GM23248 (cell line): ENCODE data around the gene KMT5B. TPM values are rescaled to one million over a fixed set of nuclear protein-coding genes. Genes with fewer than 3 reads are reported as not detected.
A peak's percentile ranks its signal among the peaks of the same experiment; 100 is the strongest.

ENCODE experiments used
- DNase-seq: peaks from one replicate; pipeline ENCODE4 v3.0.0-alpha.2; 2015
- H2AFZ ChIP-seq: fragments of 200-600 bp; sonication (generic); 2 replicates; pipeline ENCODE4 v1.6.1; 2016; ENCODE audit warnings: antibody characterized with exemption
- H3F3A ChIP-seq: fragments of 200-600 bp; sonication (generic); 2 replicates; pipeline ENCODE4 v1.6.1; 2016; ENCODE audit warnings: mild to moderate bottlenecking, antibody characterized with exemption, mixed run types; ENCODE audit not compliant: insufficient read depth
- H3K27ac ChIP-seq: fragments of 200-600 bp; sonication (generic); 2 replicates; pipeline ENCODE4 v1.5.1; 2016; ENCODE audit warnings: mild to moderate bottlenecking
- H3K27me3 ChIP-seq: fragments of 200-600 bp; sonication (generic); replicated peaks from 2 replicates; pipeline ENCODE4 v1.6.1; 2016; ENCODE audit warnings: mild to moderate bottlenecking; ENCODE audit not compliant: insufficient read depth
- H3K36me3 ChIP-seq: fragments of 200-600 bp; sonication (generic); 2 replicates; pipeline ENCODE4 v1.6.1; 2016; ENCODE audit warnings: low read depth, mild to moderate bottlenecking
- H3K4me1 ChIP-seq: fragments of 200-600 bp; sonication (generic); 2 replicates; pipeline ENCODE4 v1.6.1; 2016; ENCODE audit warnings: mild to moderate bottlenecking; ENCODE audit not compliant: insufficient read depth
- H3K4me2 ChIP-seq: fragments of 200-600 bp; sonication (generic); one replicate; pipeline ENCODE4 v1.6.1; 2016; ENCODE audit warnings: mild to moderate bottlenecking; ENCODE audit not compliant: unreplicated experiment
- H3K4me3 ChIP-seq: fragments of 200-600 bp; sonication (generic); 2 replicates; pipeline ENCODE4 v1.5.1; 2016; ENCODE audit warnings: mild to moderate bottlenecking
- H3K79me2 ChIP-seq: fragments of 200-600 bp; sonication (generic); 2 replicates; pipeline ENCODE4 v1.6.1; 2016; ENCODE audit warnings: mild to moderate bottlenecking; ENCODE audit not compliant: insufficient read depth
- H3K9ac ChIP-seq: fragments of 200-600 bp; sonication (generic); 2 replicates; pipeline ENCODE4 v1.6.1; 2016; ENCODE audit warnings: mild to moderate bottlenecking
- H3K9me2 ChIP-seq: fragments of 200-600 bp; sonication (generic); 2 replicates; pipeline ENCODE4 v1.6.1; 2016; ENCODE audit warnings: mixed run types, mild to moderate bottlenecking, moderate library complexity; ENCODE audit not compliant: insufficient read depth
- H3K9me3 ChIP-seq: fragments of 200-600 bp; sonication (generic); one replicate; pipeline ENCODE4 v1.6.1; 2017; ENCODE audit warnings: low read depth
- H4K20me1 ChIP-seq: fragments of 200-600 bp; sonication (generic); 2 replicates; pipeline ENCODE4 v1.6.0; 2016; ENCODE audit not compliant: insufficient read depth
- EZH2 ChIP-seq: fragments of 200-600 bp; sonication (generic); IDR thresholded peaks from 2 replicates; pipeline ENCODE4 v1.6.1; 2018; ENCODE audit warnings: antibody characterized with exemption, mild to moderate bottlenecking; ENCODE audit not compliant: insufficient read depth, poor library complexity, severe bottlenecking
- EZH2phosphoT487 ChIP-seq: fragments of 200-600 bp; sonication (generic); IDR thresholded peaks from 2 replicates; pipeline ENCODE4 v1.6.1; 2018; ENCODE audit warnings: antibody characterized with exemption, moderate library complexity, mild to moderate bottlenecking, low read depth; ENCODE audit not compliant: insufficient read depth
- WGBS, 2 experiments: methylation state at CpG; one replicate each; pipeline ENCODE4 v1.1.6; 2015 to 2017; ENCODE audit warnings: low lambda C conversion rate in 2 of 2, low coverage in 1 of 2; ENCODE audit errors: missing lambda C conversion rate in 2 of 2; 5-methylcytosine and 5-hydroxymethylcytosine counted together
- in situ Hi-C: fragments of 300-500 bp; cut with MboI; formaldehyde crosslinking; loops from 2 replicates; pipeline ENCODE4 v1.15.0; 2020
- polyA plus RNA-seq: library from polyadenylated mRNA; unstranded; fragments of >200 nt; fragmentation: Nextera tagmentation; extraction: Ambion mirVana; gene quantifications from 2 replicates; pipeline ENCODE4 v1.2.1, GENCODE V29; 2016
- total RNA-seq: library from RNA; depleted of rRNA; stranded (reverse); fragments of >200 nt; shearing (Covaris generic); gene quantifications from 2 replicates; pipeline ENCODE4 v1.2.3, GENCODE V29; 2014

KMT5B gene
- total and polyA plus RNA-seq, 2 experiments from 2014 or later = 17.7 to 22.9 TPM

DNA sequence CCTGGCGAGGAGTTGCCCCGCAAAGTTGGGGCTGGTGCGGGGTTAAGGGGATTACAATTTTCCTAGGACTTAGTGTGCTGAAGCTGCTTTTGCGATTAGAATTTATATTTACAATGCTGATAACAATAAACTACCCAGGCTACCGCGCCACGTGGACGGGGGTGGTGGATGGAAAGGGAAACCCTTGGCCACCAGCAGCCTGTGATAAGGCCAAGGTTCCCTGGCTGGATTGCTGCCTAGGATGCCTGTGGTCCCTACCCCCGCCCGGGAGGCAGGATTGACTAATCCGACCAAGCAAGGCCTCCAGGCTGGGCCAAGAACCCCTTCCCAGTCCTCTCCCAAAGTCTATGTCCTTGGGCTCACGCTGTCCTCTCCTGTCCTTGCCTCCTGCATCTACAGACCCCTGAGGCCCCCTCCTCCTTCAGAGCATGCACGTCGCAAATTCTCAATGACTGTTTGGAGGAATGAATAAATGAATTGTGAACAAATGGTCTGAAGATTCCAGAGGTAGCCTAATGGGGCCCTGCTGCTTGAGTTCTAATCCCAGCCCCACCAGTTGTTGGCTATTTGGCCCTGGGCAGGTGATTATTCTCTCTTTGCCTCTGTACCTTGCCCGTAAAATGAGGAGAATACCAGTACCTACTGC lies 84.3 kb downstream of the KMT5B start:
- Histone ChIP-seq H2AFZ (peak overlapping the region; percentile 70), H3K36me3 (no peaks in the 10 kb centered on the region), H3K4me1 (peaks cover 5% of the 10 kb centered on the region), H3K9me2 (no peaks in the 10 kb centered on the region), H3K4me2 (peak overlapping the region; percentile 62), H3K9ac (peak overlapping the region; percentile 63), H3K27me3 (no peaks in the 10 kb centered on the region), H3K79me2 (no peaks in the 10 kb centered on the region), H3K4me3 (peak overlapping the region; percentile 59), H4K20me1 (no peaks in the 10 kb centered on the region), H3F3A (no peaks in the 10 kb centered on the region), H3K27ac (no peak overlapping the region), H3K9me3 (no peaks in the 10 kb centered on the region)
- peak; percentile 61 for DNase-seq
- in situ Hi-C loops = no loop called here
- WGBS, 2 experiments = 16 to 22% methylated on average over 13 to 15 of the region's 15 CpGs
- TF ChIP-seq EZH2phosphoT487 (no peak), EZH2 (no peak)

DNA sequence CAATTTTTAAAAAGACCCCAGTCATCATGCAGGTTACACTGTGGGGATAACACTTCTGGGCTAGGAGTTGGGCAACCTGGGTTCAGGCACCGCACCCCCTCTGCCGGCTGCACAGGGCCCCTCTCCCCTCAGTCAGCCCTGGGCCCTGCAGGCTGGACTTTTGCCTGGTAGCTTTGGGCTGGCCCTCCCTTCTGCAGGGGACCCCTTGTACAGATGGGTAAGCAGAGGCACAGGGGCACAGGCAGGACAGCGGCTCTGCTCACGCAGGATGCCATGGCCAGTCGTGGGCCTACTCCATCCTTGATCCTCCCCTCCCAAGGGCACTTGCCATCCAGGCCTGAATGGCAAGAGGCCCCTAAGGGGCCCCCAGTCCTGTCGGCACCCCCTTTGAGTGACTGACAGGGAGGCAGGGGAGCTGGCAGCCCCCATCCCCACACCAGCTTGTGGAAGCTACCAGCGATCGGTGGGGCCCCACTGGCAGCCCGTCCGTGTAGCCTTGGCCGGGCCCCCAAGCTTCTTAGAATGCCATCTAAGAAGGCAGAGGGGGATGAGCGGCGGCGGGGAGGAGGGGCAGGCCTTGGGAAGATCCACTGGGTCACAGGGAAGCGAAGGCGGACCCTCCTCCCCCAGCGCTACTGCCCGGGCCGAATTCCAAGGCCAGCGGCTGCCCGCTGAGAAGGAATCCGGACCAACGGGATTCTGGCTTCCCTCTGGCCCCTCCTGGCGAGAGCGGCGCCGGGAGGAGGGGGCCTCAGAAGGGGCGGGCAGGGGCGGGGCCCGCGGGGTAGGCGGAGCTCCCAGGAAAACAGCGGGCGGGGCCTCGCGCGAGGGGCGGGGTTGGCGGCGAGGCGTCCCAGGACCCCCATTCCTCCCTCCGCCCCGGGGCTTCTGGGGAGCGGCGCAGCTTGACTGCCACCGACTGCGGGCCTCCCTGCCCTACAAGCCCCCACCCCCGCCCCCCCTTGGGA lies 85.1 kb downstream of the KMT5B start:
- no peak for TF ChIP-seq EZH2
- TF ChIP-seq EZH2phosphoT487 = no peak
- H3K79me2 ChIP-seq = no peaks in the 10 kb centered on the region
- no peaks in the 10 kb centered on the region for H3K9me3 ChIP-seq
- peak; percentile 45 for DNase-seq
- H3K36me3 ChIP-seq = no peaks in the 10 kb centered on the region
- H3K9ac ChIP-seq = peak overlapping the region; percentile 63
- peak overlapping the region; percentile 59 for H3K4me3 ChIP-seq
- H3K9me2 ChIP-seq = no peaks in the 10 kb centered on the region
- H3K27me3 ChIP-seq = no peaks in the 10 kb centered on the region
- WGBS, 2 experiments = 22 to 25% methylated on average over 24 to 31 of the region's 48 CpGs
- no peaks in the 10 kb centered on the region for H4K20me1 ChIP-seq
- H3K4me2 ChIP-seq = peak overlapping the region; percentile 62
- H2AFZ ChIP-seq = peak overlapping the region; percentile 70
- in situ Hi-C loops = no loop called here
- H3K27ac ChIP-seq = no peak overlapping the region
- H3F3A ChIP-seq = no peaks in the 10 kb centered on the region
- peaks cover 5% of the 10 kb centered on the region for H3K4me1 ChIP-seq

DNA sequence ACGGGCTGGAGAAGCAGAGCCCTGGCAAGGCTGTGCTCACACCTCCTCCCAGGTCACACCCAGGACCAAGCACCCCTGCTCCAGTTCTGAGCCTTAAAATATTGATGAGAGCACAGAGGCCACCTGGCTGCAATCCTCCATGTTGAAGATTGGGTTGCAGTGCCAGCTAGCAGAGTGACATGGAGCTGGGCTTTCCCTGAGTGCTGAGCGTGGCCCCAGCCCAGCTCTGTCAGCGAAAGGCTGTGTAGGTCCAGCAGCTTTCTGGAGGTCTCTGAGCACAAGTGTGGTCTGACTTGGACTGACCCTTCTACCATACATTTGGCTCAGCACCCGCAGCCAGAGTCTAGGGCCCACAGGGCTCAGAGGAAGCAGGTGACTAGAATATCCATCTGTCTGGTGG lies 87.9 kb downstream of the KMT5B start:
- no peak for DNase-seq
- in situ Hi-C loops = no loop called here
- H3K79me2 ChIP-seq = peaks cover 3% of the 10 kb centered on the region
- H3K27ac ChIP-seq = no peak overlapping the region
- H4K20me1 ChIP-seq = no peaks in the 10 kb centered on the region
- no peaks in the 10 kb centered on the region for H3F3A ChIP-seq
- no peaks in the 10 kb centered on the region for H3K9me2 ChIP-seq
- no peak overlapping the region for H3K9ac ChIP-seq
- no peak overlapping the region for H3K4me3 ChIP-seq
- peaks cover 5% of the 10 kb centered on the region for H3K4me1 ChIP-seq
- TF ChIP-seq EZH2 = no peak
- no peak for TF ChIP-seq EZH2phosphoT487
- H2AFZ ChIP-seq = no peak overlapping the region
- no peaks in the 10 kb centered on the region for H3K27me3 ChIP-seq
- H3K4me2 ChIP-seq = no peak overlapping the region
- no peaks in the 10 kb centered on the region for H3K36me3 ChIP-seq
- WGBS, 2 experiments = 71 to 73% methylated on average over 4 of the region's 4 CpGs
- H3K9me3 ChIP-seq = no peaks in the 10 kb centered on the region

DNA sequence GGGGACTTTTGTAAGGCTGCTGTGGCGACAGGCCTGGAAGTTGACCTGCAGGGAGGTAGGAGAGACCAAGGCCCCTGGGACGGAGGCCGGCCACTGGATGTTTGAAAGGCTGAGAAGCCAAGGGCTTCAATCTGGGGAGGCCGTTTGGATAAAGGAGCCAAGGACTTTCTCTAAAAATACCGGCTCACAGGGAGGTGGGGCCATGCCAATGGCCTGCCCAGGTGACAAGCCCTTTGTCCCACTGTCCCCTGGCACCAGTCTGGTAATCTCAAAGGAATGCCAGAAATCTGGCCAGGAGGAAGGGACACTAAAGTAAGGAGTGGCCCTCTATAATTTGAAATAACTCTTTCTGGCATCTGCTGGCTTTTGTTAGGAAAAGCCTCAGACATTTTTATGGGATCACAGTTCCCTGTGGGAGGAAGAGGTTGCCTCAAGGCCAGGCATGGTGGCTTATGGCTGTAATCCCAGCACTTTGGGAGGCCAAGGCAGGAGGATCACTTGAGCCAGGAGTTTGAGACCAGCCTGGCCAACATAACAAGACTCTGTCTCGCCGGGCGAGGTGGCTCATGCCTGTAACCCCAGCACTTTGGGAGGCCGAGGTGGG lies 90.1 kb downstream of the KMT5B start:
- Histone ChIP-seq H4K20me1 (no peaks in the 10 kb centered on the region), H3K9me3 (no peaks in the 10 kb centered on the region), H2AFZ (no peak overlapping the region), H3K79me2 (peaks cover 24% of the 10 kb centered on the region), H3K27ac (no peak overlapping the region), H3K4me2 (no peak overlapping the region), H3K36me3 (no peaks in the 10 kb centered on the region), H3K27me3 (no peaks in the 10 kb centered on the region), H3F3A (0 out of 2 replicates have a peak, but pooled peaks cover 7% of the 10 kb centered on the region), H3K4me1 (no peaks in the 10 kb centered on the region), H3K4me3 (no peak overlapping the region), H3K9ac (no peak overlapping the region), H3K9me2 (no peaks in the 10 kb centered on the region)
- DNase-seq = no peak
- WGBS, 2 experiments = 89% methylated on average over 9 of the region's 9 CpGs
- TF ChIP-seq EZH2phosphoT487 (no peak), EZH2 (no peak)
- in situ Hi-C loops = no loop called here
